GM12801 (cell line): ENCODE results near the gene SHC4.

ENCODE experiments used
- CTCF ChIP-seq: IDR thresholded peaks from one replicate; pipeline ENCODE4 v1.5.1; 2011; ENCODE audit warnings: control low read depth; ENCODE audit not compliant: insufficient read length; ENCODE audit errors: extremely low read depth

The SHC4 gene

GRCh38 chr15:48855501-48856440 is 107.9 kb downstream of the SHC4 start:
- no peak for TF ChIP-seq CTCF

DNA sequence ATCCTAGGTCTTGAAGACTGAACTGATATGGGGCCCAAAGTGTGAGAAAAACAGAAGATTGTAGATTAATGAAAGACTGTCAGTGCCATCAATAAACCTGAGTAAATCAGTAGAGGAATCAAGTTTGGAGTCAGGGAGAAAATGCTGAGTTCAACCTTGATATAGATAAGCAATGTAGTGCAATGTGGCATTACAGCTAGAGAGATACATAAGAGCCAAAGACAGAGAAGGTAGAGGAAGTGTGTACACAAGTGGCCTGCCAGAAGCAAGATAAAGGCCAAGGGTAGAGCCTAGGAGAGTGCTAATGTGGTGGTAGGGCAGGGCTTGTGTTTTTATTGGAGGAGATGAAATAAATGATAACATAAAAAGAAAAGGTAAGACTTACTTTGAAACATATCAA is 111.8 kb downstream of the SHC4 start:
- no peak for TF ChIP-seq CTCF

GRCh38 chr15:48850648-48851047 is 113.1 kb downstream of the SHC4 start:
- no peak for TF ChIP-seq CTCF

DNA sequence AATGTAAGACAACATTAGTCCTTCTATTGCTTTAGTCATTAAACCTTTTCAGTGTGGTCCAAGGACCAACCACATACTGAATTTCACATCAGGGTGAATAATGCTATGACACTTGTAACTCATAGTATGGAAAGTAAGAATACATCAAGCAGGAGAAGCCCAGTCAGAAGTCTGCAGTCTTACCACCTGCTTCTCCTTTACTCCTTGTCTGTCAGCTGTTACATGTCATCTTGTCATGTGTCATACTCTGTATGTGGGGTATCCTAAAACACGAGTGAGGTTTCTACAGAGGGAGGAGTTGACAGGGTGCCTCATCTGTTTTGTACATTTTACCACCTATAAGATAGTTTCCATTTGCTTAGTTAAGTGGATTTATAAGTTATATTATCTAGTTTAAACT is 118.6 kb downstream of the SHC4 start:
- no peak for TF ChIP-seq CTCF

DNA sequence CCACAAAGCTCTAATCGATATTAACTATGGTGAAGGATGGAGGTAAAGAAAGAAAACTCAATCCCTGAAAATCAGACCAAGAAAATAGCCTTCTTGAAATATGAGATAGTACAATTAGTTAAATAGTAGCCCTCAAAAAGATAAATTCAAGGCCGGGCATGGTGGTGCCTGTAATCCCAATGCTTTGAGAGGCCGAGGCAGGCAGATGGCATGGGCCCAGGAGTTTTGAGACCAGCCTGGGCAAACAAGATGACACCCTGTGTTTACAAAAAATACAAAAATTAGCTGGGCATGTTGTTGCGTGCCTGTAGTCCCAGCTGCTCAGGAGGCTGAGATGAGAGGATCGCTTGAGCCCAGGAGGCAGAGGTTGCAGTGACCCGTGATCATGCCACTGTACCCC is 121.2 kb downstream of the SHC4 start:
- no peak for TF ChIP-seq CTCF

- no peak for TF ChIP-seq CTCF
These were observed 129.0 kb downstream of the SHC4 start for GRCh38 chr15:48834756-48835155.

DNA sequence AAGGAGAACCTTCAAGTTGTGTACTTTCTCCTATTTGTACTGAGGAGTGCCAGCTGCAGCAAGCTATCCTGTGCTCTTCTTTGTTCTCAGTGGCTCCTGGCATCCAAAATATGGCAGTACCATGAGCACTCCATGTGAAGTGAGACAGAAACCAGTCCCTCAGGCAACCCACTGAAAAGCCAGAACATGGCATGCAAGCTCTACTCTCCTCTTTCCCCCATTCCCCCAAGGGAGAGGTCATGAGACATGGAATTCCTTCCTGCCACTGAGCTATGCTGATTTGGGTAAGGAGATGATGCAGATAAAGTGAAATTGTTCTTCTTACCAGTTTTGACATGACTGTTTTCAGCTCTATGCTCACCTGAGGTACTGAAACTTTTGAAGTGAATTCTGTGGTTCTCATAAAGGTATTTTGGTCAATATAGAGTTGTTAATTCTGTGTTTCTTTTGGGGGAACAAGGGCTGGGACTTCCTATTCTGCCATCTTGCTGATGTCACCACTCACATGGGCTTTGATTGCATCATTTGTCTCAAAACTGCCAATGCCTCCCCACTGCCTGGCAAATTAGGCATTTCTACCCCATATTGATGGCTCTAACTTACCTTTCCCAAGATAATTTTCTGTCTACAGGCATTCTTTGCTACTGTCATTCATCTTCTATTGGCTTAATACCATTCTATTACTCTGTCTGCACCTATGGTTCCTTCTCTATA is 130.0 kb downstream of the SHC4 start:
- no peak for TF ChIP-seq CTCF
